Right ventricle myocardium superior (tissue), 1 donor: ENCODE data around the gene JADE2. TPM values are rescaled to one million over a fixed set of nuclear protein-coding genes. Genes with fewer than 3 reads are reported as not detected.

Experiments
- total RNA-seq: library from RNA; stranded (reverse); fragmentation: NEBNext Ultra II Directional; extraction: Animal tissue kit (Norgen Biotek cat#: 25700); gene quantifications from one replicate; pipeline ENCODE4 v1.2.1, GENCODE V29; 2021
- donor health status: DM: no; HTN: yes; CAD: no; lungs with severe emphysema.

Gene JADE2
- total RNA-seq, 1 donor from 2014 or later: 25.9 TPM

Other genes with a start within 250 kb of the JADE2 start
- 5.2 TPM for gene CDKL3, start 158.5 kb upstream of the JADE2 start, total RNA-seq
- 236 TPM for gene UBE2B, start 154.1 kb upstream of the JADE2 start, total RNA-seq
- gene CDKN2AIPNL, start 113.8 kb upstream of the JADE2 start, total RNA-seq: 43.1 TPM
- 88.6 TPM for gene SAR1B, start 107.2 kb downstream of the JADE2 start, total RNA-seq
- gene SEC24A, start 123.1 kb downstream of the JADE2 start, total RNA-seq: 5.6 TPM
- 17.1 TPM for gene CAMLG, start 212.9 kb downstream of the JADE2 start, total RNA-seq
- 26.3 TPM for gene DDX46, start 233.1 kb downstream of the JADE2 start, total RNA-seq